ENCODE data around the gene RAP1GAP. TPM values are rescaled to one million over a fixed set of nuclear protein-coding genes. Genes with fewer than 3 reads are reported as not detected.

RAP1GAP gene
- total and polyA plus RNA-seq, 2 of the 13 experiments (the other 11 are each of a cell fraction or from before 2014, with no cell fraction given): 11.9 to 37.5 TPM

- TF ChIP-seq AGO1 (IDR thresholded peaks at IDR 0.05; ENCODE audit: low read depth, low read length, poor library complexity, severe bottlenecking) (no peak), ZNF547 (CRISPR knock-in tag; IDR thresholded peaks at IDR 0.05) (peak; percentile 75; the same call in 1 of the 2 replicates), ZNF432 (CRISPR knock-in tag; IDR thresholded peaks at IDR 0.05; ENCODE audit: borderline replicate concordance) (no peak), HMGA1 (CRISPR knock-in tag; conservative IDR thresholded peaks at IDR 0.05) (no peak), EZH2 (conservative IDR thresholded peaks at IDR 0.05; ENCODE audit: low read depth, low read length) (no peak), ZNF746 (CRISPR knock-in tag; IDR thresholded peaks at IDR 0.05) (peak; percentile 94), KAT7 (CRISPR knock-in tag; IDR thresholded peaks at IDR 0.05; ENCODE audit: borderline replicate concordance) (no peak), ZBTB26 (CRISPR knock-in tag; IDR thresholded peaks at IDR 0.05; ENCODE audit: borderline replicate concordance) (no peak; the same call in 1 of the 2 replicates), FOSL2 (CRISPR knock-in tag; IDR thresholded peaks at IDR 0.05) (peak; percentile 61), ZBTB14 (CRISPR knock-in tag; IDR thresholded peaks at IDR 0.05) (0 out of 2 replicates have a peak, but pooled peaks have one; percentile 3), ESRRA (CRISPR knock-in tag; IDR thresholded peaks at IDR 0.05; ENCODE audit: low read depth) (peak; percentile 88), TMF1 (CRISPR knock-in tag; IDR thresholded peaks at IDR 0.05; ENCODE audit: low read depth) (peak; percentile 77; the same call in 1 of the 2 replicates), NCOA1 (CRISPR knock-in tag; IDR thresholded peaks at IDR 0.05) (0 out of 2 replicates have a peak, but pooled peaks have one; percentile 44), ISL2 (CRISPR knock-in tag; IDR thresholded peaks at IDR 0.05) (no peak), ZMYM3 (CRISPR knock-in tag; IDR thresholded peaks at IDR 0.05) (peak; percentile 89), TSC22D2 (CRISPR knock-in tag; IDR thresholded peaks at IDR 0.05; ENCODE audit: borderline replicate concordance) (0 out of 2 replicates have a peak, but pooled peaks have one; percentile 56), ZHX2 (IDR thresholded peaks at IDR 0.05; ENCODE audit: low read depth) (no peak), ZHX2 (CRISPR knock-in tag; IDR thresholded peaks at IDR 0.05; ENCODE audit: borderline replicate concordance) (peak; percentile 54; the same call in 1 of the 2 replicates)
- TF ChIP-seq, protein P1, sequence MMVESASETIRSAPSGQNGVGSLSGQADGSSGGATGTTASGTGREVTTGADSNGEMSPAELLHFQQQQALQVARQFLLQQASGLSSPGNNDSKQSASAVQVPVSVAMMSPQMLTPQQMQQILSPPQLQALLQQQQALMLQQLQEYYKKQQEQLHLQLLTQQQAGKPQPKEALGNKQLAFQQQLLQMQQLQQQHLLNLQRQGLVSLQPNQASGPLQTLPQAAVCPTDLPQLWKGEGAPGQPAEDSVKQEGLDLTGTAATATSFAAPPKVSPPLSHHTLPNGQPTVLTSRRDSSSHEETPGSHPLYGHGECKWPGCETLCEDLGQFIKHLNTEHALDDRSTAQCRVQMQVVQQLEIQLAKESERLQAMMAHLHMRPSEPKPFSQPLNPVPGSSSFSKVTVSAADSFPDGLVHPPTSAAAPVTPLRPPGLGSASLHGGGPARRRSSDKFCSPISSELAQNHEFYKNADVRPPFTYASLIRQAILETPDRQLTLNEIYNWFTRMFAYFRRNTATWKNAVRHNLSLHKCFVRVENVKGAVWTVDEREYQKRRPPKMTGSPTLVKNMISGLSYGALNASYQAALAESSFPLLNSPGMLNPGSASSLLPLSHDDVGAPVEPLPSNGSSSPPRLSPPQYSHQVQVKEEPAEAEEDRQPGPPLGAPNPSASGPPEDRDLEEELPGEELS (CRISPR knock-in tag; IDR thresholded peaks at IDR 0.05): peak; percentile 69; the same call in 1 of the 2 replicates
Observed at GRCh38 chr1:21669258-21670058, at the start of gene RAP1GAP (continued).

Measured in HepG2 (cell line).